HepG2 (cell line): ENCODE measurements around the gene ATP1A1. TPM values are rescaled to one million over a fixed set of nuclear protein-coding genes. Genes with fewer than 3 reads are reported as not detected.

Experiments used
- ARID5B ChIP-seq: IDR thresholded peaks from 2 replicates; pipeline ENCODE4 v1.4.0; 2020; ENCODE audit warnings: mild to moderate bottlenecking, missing genetic modification reagents
- CENPT ChIP-seq: sonication (generic); formaldehyde crosslinking; IDR thresholded peaks from 2 replicates; pipeline ENCODE4 v1.8.0; 2022; ENCODE audit warnings: low read depth, mild to moderate bottlenecking, moderate library complexity, missing genetic modification reagents
- CREB3 ChIP-seq: sonication (generic); formaldehyde crosslinking; IDR thresholded peaks from 2 replicates; pipeline ENCODE4 v1.5.0; 2020; ENCODE audit warnings: missing genetic modification reagents
- KDM2A ChIP-seq: sonication (generic); formaldehyde crosslinking; IDR thresholded peaks from 2 replicates; pipeline ENCODE4 v1.4.0; 2020; ENCODE audit warnings: low read depth, missing genetic modification reagents, borderline replicate concordance
- SOX6 ChIP-seq, 2 experiments: fragments of 450-650 bp in 1 of 2; sonication (generic) in 1 of 2; formaldehyde crosslinking in 1 of 2; IDR thresholded peaks; 2 replicates each; pipeline versions ENCODE4 v1.4.0 to v1.6.1; 2017 to 2020; ENCODE audit warnings: antibody characterized with exemption in 1 of 2, mild to moderate bottlenecking in 1 of 2, missing genetic modification reagents in 1 of 2
- ZFP1 ChIP-seq: IDR thresholded peaks from 2 replicates; pipeline ENCODE4 v1.6.1; 2016
- ZMAT3 ChIP-seq: sonication (generic); formaldehyde crosslinking; conservative IDR thresholded peaks from 2 replicates; pipeline ENCODE4 v1.7.0; 2021; ENCODE audit warnings: missing genetic modification reagents
- ZNF138 ChIP-seq: sonication (generic); formaldehyde crosslinking; IDR thresholded peaks from 2 replicates; pipeline ENCODE4 v1.5.0; 2020; ENCODE audit warnings: mild to moderate bottlenecking, low read depth, missing genetic modification reagents
- ZNF530 ChIP-seq: sonication (generic); formaldehyde crosslinking; IDR thresholded peaks from 2 replicates; pipeline ENCODE4 v1.5.0; 2020; ENCODE audit warnings: low read depth, mild to moderate bottlenecking, missing genetic modification reagents
- ZSCAN30 ChIP-seq: sonication (generic); formaldehyde crosslinking; IDR thresholded peaks from 2 replicates; pipeline ENCODE4 v1.5.0; 2020; ENCODE audit warnings: mild to moderate bottlenecking, missing genetic modification reagents
- polyA plus RNA-seq, 8 experiments: library from polyadenylated mRNA; depleted of rRNA in 3 of 8; stranded (reverse) in 7 of 8; unstranded in 1 of 8; fragments of >200 nt; fragmentation: Illumina TruSeq in 4 of 8; extraction: Trizol in 4 of 8; gene quantifications; 2 replicates each; pipeline versions ENCODE4 v1.2.1 to v1.2.3, GENCODE V29; 2011 to 2016; ENCODE audit warnings: low read depth in 4 of 8, missing spikeins in 1 of 8, mixed read lengths in 1 of 8; ENCODE audit not compliant: insufficient read depth in 1 of 8
- total RNA-seq, 5 experiments: library from RNA; depleted of rRNA; stranded (reverse); fragments of >200 nt; fragmentation: Illumina TruSeq; extraction: Trizol; gene quantifications; 2 replicates each; pipeline ENCODE4 v1.2.3, GENCODE V29; 2016; ENCODE audit warnings: low read depth in 1 of 5
- TF ChIP-seq, protein P1 (sequence below): sonication (generic); formaldehyde crosslinking; IDR thresholded peaks from 2 replicates; pipeline ENCODE4 v1.5.0; 2020; ENCODE audit warnings: mild to moderate bottlenecking, missing genetic modification reagents, moderate library complexity
- TF ChIP-seq, protein P2 (sequence below): sonication (generic); formaldehyde crosslinking; IDR thresholded peaks from 2 replicates; pipeline ENCODE4 v1.4.0; 2020; ENCODE audit warnings: missing genetic modification reagents, borderline replicate concordance
- TF ChIP-seq, protein P3 (sequence below): sonication (generic); formaldehyde crosslinking; IDR thresholded peaks from 2 replicates; pipeline ENCODE4 v1.5.0; 2020; ENCODE audit warnings: mild to moderate bottlenecking, missing genetic modification reagents
- TF ChIP-seq, protein P4 (sequence below): IDR thresholded peaks from 2 replicates; pipeline ENCODE4 v1.6.1; 2016; ENCODE audit warnings: missing genetic modification reagents, missing compliant biosample characterization

The ATP1A1 gene
- total and polyA plus RNA-seq, 2 of the 13 experiments (the other 11 are each of a cell fraction or from before 2014, with no cell fraction given), result 280 to 705 TPM

DNA sequence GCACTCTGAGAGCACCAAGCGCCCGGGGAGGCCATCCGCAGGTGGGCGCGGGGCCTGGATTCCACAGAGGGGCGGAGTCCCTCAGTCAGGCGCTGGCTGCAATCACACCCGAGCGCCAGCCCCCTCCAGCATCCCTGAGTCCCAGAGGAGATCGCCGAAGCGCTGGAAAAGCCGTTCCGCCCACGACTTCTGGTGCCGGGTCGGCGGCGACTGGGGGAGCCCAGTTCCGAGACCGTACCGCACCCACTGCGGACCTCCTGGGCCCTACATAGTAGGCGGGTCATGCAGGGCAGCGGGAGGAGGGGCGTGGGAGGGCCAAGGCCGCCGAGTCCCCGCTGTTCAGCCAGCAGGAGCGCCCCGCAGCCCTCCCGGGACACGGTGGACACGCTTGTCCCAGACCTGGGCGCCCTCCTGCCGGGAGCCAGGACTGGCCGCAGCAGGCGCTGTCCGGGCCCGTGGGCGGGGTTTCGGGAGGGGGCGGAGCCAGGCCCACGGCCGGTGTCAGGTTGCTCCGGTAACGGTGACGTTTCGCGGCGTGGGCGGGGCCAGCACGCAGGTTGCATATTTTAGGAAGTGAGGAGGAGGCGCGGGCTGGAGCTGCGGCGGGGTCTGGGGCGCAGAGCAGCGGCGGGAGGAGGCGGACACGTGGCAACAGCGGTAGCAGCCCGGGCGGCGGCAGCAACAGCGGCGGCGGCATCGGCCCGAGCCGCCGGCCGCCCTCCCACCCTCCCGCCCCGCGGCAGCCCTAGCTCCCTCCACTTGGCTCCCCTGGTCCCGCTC, at the start of gene ATP1A1 (continued):
- TF ChIP-seq, protein P1, sequence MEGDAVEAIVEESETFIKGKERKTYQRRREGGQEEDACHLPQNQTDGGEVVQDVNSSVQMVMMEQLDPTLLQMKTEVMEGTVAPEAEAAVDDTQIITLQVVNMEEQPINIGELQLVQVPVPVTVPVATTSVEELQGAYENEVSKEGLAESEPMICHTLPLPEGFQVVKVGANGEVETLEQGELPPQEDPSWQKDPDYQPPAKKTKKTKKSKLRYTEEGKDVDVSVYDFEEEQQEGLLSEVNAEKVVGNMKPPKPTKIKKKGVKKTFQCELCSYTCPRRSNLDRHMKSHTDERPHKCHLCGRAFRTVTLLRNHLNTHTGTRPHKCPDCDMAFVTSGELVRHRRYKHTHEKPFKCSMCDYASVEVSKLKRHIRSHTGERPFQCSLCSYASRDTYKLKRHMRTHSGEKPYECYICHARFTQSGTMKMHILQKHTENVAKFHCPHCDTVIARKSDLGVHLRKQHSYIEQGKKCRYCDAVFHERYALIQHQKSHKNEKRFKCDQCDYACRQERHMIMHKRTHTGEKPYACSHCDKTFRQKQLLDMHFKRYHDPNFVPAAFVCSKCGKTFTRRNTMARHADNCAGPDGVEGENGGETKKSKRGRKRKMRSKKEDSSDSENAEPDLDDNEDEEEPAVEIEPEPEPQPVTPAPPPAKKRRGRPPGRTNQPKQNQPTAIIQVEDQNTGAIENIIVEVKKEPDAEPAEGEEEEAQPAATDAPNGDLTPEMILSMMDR (CRISPR knock-in tag), result peak; percentile 54
- TF ChIP-seq ARID5B (CRISPR knock-in tag) (peak; percentile 41; the same call in 1 of the 2 replicates), SOX6 (IDR thresholded peaks at IDR 0.05) (no peak), SOX6 (CRISPR knock-in tag; IDR thresholded peaks at IDR 0.05) (peak; percentile 47; the same call in 1 of the 2 replicates), KDM2A (CRISPR knock-in tag) (peak; percentile 68), ZMAT3 (CRISPR knock-in tag) (peak; percentile 59; the same call in 1 of the 2 replicates), CREB3 (CRISPR knock-in tag) (0 out of 2 replicates have a peak, but pooled peaks have one; percentile 37), ZNF138 (CRISPR knock-in tag) (no peak), ZNF530 (CRISPR knock-in tag) (no peak), CENPT (CRISPR knock-in tag) (no peak), ZSCAN30 (no peak; the same call in 1 of the 2 replicates), ZFP1 (CRISPR knock-in tag) (no peak)
- TF ChIP-seq, protein P2, sequence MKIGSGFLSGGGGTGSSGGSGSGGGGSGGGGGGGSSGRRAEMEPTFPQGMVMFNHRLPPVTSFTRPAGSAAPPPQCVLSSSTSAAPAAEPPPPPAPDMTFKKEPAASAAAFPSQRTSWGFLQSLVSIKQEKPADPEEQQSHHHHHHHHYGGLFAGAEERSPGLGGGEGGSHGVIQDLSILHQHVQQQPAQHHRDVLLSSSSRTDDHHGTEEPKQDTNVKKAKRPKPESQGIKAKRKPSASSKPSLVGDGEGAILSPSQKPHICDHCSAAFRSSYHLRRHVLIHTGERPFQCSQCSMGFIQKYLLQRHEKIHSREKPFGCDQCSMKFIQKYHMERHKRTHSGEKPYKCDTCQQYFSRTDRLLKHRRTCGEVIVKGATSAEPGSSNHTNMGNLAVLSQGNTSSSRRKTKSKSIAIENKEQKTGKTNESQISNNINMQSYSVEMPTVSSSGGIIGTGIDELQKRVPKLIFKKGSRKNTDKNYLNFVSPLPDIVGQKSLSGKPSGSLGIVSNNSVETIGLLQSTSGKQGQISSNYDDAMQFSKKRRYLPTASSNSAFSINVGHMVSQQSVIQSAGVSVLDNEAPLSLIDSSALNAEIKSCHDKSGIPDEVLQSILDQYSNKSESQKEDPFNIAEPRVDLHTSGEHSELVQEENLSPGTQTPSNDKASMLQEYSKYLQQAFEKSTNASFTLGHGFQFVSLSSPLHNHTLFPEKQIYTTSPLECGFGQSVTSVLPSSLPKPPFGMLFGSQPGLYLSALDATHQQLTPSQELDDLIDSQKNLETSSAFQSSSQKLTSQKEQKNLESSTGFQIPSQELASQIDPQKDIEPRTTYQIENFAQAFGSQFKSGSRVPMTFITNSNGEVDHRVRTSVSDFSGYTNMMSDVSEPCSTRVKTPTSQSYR (CRISPR knock-in tag), result no peak
- TF ChIP-seq, protein P3, sequence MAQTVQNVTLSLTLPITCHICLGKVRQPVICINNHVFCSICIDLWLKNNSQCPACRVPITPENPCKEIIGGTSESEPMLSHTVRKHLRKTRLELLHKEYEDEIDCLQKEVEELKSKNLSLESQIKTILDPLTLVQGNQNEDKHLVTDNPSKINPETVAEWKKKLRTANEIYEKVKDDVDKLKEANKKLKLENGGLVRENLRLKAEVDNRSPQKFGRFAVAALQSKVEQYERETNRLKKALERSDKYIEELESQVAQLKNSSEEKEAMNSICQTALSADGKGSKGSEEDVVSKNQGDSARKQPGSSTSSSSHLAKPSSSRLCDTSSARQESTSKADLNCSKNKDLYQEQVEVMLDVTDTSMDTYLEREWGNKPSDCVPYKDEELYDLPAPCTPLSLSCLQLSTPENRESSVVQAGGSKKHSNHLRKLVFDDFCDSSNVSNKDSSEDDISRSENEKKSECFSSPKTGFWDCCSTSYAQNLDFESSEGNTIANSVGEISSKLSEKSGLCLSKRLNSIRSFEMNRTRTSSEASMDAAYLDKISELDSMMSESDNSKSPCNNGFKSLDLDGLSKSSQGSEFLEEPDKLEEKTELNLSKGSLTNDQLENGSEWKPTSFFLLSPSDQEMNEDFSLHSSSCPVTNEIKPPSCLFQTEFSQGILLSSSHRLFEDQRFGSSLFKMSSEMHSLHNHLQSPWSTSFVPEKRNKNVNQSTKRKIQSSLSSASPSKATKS (CRISPR knock-in tag), result no peak
- TF ChIP-seq, protein P4, sequence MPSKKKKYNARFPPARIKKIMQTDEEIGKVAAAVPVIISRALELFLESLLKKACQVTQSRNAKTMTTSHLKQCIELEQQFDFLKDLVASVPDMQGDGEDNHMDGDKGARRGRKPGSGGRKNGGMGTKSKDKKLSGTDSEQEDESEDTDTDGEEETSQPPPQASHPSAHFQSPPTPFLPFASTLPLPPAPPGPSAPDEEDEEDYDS, result peak; percentile 100
